Colonic mucosa (tissue), 4 donors: ENCODE measurements around the gene IQCE. TPM values are rescaled to one million over a fixed set of nuclear protein-coding genes. Genes with fewer than 3 reads are reported as not detected.

Experiments used
- DNase-seq: peaks from one replicate; pipeline ENCODE4 v3.0.0-alpha.2; 2020
- H3K27ac ChIP-seq: fragments of 200-600 bp; one replicate; pipeline ENCODE4 v1.8.0; 2021
- H3K27me3 ChIP-seq: fragments of 200-600 bp; one replicate; pipeline ENCODE4 v1.8.0; 2021
- H3K36me3 ChIP-seq: fragments of 200-600 bp; one replicate; pipeline ENCODE4 v1.8.0; 2021
- H3K4me1 ChIP-seq: fragments of 200-600 bp; one replicate; pipeline ENCODE4 v1.8.0; 2021; ENCODE audit warnings: mild to moderate bottlenecking
- H3K4me3 ChIP-seq: fragments of 200-600 bp; one replicate; pipeline ENCODE4 v1.8.0; 2021
- H3K9ac ChIP-seq, 2 donors: one replicate each; pipeline ENCODE4 v1.7.0; 2013; ENCODE audit warnings: control low read depth in 2 of 2, low read depth in 2 of 2, low read length in 2 of 2
- H3K9me3 ChIP-seq: fragments of 200-600 bp; one replicate; pipeline ENCODE4 v1.8.0; 2021
- CTCF ChIP-seq: fragments of 200-600 bp; IDR thresholded peaks from one replicate; pipeline ENCODE4 v1.8.0; 2022; ENCODE audit warnings: antibody characterized with exemption, mild to moderate bottlenecking
- intact Hi-C: fragments of 100-400 bp; cut with DNase I; formaldehyde crosslinking; loops from one replicate; pipeline ENCODE4 v1.14.1; 2022
- total RNA-seq, 2 donors: library from RNA; stranded (reverse); fragmentation: NEBNext Ultra II Directional in 1 of 2; extraction: Animal tissue kit (Norgen Biotek cat#: 25700) in 1 of 2; gene quantifications; one replicate each; pipeline ENCODE4 v1.2.1, GENCODE V29; 2021
- donor health status: healthy.
- donor health status: DM: no; HTN: no; CAD: no.
- donor health status: DM: no; HTN: no; CAD: no.

The IQCE gene
- total RNA-seq, 2 donors from 2014 or later, result 23.2 to 36.3 TPM

- no peak for TF ChIP-seq CTCF
- intact Hi-C loops, result no loop called here
- Histone ChIP-seq H3K4me1 (no peaks in the 10 kb centered on the region), H3K27me3 (no peaks in the 10 kb centered on the region), H3K36me3 (no peaks in the 10 kb centered on the region), H3K9me3 (no peaks in the 10 kb centered on the region), H3K27ac (no peak overlapping the region), H3K4me3 (no peak overlapping the region), H3K9ac (no peak overlapping the region)
- no peak for DNase-seq
Observed at GRCh38 chr7:2610898-2611297, 52.1 kb downstream of the IQCE start.

DNA sequence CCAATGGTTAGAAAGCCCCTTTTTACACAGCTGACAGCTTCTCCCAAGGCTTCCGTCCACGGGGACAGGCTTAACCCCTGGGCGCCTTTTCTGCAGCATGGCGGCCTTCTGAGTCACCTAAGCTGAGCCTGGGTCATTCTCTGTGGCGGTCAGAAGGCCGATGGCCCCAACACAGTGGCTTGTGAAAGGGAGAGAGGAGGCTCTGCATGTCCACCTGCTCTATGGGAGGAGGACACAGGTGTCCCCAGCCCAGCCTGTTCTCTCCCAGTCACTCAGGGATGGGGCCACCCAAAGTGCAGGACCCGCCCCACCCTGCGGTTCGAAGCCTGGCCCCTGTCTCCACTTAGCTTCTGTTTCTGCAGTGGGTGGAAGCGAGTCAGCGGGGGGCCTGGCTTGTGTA lies 52.6 kb downstream of the IQCE start:
- Histone ChIP-seq H3K36me3 (no peaks in the 10 kb centered on the region), H3K27me3 (no peaks in the 10 kb centered on the region), H3K4me3 (no peak overlapping the region), H3K9me3 (no peaks in the 10 kb centered on the region), H3K9ac (peak overlapping the region in 1 of 2 donors; percentile 5), H3K27ac (no peak overlapping the region), H3K4me1 (no peaks in the 10 kb centered on the region)
- intact Hi-C loops, result no loop called here
- no peak for TF ChIP-seq CTCF
- DNase-seq, result no peak

- H3K27ac ChIP-seq, result no peak overlapping the region
- no peak overlapping the region for H3K9ac ChIP-seq
- no peaks in the 10 kb centered on the region for H3K4me1 ChIP-seq
- H3K4me3 ChIP-seq, result no peak overlapping the region
- TF ChIP-seq CTCF, result no peak
- no peaks in the 10 kb centered on the region for H3K36me3 ChIP-seq
- no peaks in the 10 kb centered on the region for H3K27me3 ChIP-seq
- no peak for DNase-seq
- intact Hi-C loops, result no loop called here
- no peaks in the 10 kb centered on the region for H3K9me3 ChIP-seq
Observed at GRCh38 chr7:2611922-2612321, 53.1 kb downstream of the IQCE start.

DNA sequence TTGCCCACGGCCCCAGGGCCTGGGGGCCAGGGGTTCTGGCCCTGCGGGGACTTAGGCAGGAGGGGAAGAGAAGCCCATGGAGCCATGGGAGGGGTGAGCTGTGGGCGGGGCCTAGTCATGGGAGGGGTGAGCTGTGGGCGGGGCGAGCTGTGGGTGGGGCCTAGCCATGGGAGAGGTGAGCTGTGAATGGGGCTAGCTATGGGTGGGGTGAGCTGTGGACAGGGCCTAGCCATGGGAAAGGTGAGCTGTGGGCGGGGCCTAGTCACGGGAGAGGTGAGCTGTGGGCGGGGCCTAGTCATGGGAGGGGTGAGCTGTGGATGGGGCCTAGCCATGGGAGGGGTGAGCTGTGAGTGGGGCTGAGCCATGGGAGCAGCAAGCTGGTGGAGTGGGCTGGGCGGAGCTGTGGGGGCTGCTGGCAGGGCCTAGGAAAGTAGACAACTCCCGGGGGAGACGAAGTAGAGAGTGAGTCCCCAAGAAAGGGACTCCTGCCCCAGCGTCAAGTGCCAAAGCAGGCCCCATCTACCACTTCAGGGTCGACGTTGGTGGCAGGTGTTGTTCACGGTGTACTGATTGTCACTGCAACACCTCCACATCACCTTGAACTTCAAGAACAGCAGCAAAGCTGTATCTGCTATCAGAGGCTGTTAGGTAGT lies 53.8 kb downstream of the IQCE start:
- TF ChIP-seq CTCF, result no peak
- no peaks in the 10 kb centered on the region for H3K4me1 ChIP-seq
- no peak overlapping the region for H3K9ac ChIP-seq
- DNase-seq, result peak; percentile 68
- no peaks in the 10 kb centered on the region for H3K9me3 ChIP-seq
- no peaks in the 10 kb centered on the region for H3K27me3 ChIP-seq
- no peak overlapping the region for H3K27ac ChIP-seq
- H3K4me3 ChIP-seq, result no peak overlapping the region
- intact Hi-C loops, result no loop called here
- no peaks in the 10 kb centered on the region for H3K36me3 ChIP-seq

GRCh38 chr7:2613098-2613930 lies 54.5 kb downstream of the IQCE start:
- no peak overlapping the region for H3K4me3 ChIP-seq
- H3K9ac ChIP-seq, result no peak overlapping the region
- H3K4me1 ChIP-seq, result no peaks in the 10 kb centered on the region
- H3K27me3 ChIP-seq, result no peaks in the 10 kb centered on the region
- intact Hi-C loops, result no loop called here
- no peaks in the 10 kb centered on the region for H3K9me3 ChIP-seq
- DNase-seq, result no peak
- no peak overlapping the region for H3K27ac ChIP-seq
- no peak for TF ChIP-seq CTCF
- H3K36me3 ChIP-seq, result no peaks in the 10 kb centered on the region
